Measurements from ENCODE around the gene HLCS.
"Not testable (repeated sequence)": the region's sequence is repeated elsewhere in the genome, so short reads cannot be mapped to it uniquely, and the experiment has no call there.

Gene HLCS

DNA sequence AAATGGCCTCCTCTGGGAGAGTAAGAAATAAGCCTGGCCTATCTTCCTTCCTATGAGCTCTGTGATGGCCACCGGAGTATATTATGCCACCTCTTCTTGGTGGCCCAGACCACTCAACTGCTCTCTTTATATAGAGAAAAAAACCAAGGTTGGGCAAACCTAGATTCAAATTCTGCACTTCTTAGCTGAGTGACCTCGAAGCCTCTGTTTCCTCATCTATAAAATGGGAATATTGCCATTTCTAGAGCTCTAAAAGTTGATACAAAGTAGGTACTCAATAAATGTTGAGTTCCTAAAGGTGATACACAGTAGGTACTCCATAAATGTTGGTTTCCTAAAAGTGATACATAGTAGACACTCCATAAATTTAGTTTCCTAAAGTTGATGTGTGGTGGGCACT lies 120.7 kb downstream of the HLCS start:
- no peak for DNase-seq

GRCh38 chr21:36845070-36845469 lies 121.4 kb downstream of the HLCS start:
- no peak for DNase-seq

GRCh38 chr21:36841866-36842265 lies 124.6 kb downstream of the HLCS start:
- no peak for DNase-seq

DNA sequence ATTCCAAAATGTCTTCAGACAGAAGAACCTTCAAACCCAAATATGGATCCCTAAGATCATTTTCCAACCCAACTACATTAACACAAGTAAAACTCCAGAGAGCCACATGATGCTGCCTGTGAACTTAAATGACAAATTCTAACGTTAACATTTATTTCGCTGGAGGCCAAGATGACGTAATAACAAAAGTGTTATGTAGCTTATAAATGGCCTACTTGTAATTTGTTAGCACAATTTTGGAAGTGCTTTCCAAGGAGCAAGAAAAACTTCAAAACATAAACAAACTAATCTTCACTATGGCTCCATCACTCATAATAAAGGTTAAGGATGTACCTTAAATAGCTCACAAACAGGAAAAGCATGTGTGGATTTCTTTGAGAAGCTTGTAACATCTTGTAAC lies 126.7 kb downstream of the HLCS start:
- DNase-seq = no peak

DNA sequence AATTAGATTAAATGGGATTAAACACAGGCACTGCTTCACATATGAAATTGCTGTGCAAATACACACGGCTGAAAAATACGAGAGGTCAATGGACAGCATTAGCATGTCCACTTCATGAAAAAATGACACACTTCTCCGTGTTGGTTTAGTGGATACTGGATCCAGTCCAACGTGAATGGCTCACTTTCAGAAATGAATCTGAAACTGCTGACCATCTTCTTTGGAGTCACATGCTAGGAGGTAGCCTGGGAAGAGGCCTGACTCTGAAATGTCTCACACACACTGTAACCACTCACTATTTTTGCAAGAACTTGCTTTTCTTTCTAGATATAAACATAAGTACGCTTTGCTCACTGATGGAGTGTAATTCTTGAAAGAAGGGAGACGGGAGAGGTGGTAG lies 127.3 kb downstream of the HLCS start:
- no peak for DNase-seq

- no peak for DNase-seq
Observed at GRCh38 chr21:36835383-36835795, 131.1 kb downstream of the HLCS start.

DNA sequence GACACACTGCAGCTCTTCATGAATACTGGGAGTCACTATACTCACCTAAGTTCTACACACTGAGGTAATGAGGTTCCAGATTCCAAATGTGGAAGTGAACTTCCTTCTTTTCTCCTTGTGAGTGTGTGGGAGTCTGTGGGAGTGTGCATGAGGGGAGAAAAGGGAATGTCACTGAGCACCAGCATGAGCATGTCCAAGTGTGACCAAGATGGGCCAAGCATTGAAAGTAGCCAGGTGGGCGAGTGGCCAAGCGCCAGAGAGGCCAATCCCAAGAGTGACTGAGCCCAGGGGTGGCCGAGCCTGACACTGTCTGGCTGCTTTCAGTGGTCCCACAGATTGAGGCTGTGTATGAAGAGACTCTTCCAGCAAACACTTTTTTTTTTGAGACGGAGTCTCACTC lies 132.3 kb downstream of the HLCS start:
- DNase-seq = no peak

DNA sequence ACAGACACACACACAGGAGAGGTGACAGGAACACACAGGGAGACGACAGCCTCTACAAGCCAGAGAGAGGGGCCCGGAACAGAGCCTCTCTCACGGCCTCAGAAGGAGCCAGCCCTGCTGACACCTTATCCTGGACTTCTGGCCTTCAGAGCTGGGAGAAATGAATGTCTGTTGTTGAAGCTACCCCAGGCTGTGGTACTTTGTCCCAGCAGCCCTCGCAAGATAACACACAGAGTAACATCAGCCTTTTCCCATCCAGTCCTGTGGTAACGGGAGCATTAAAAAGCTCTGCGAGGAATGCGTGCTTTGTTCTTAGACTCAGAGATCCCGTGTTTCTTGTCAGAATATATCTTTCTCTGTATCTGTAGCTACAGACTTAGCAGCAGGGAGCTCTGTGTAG lies 136.4 kb downstream of the HLCS start:
- no peak for DNase-seq

DNA sequence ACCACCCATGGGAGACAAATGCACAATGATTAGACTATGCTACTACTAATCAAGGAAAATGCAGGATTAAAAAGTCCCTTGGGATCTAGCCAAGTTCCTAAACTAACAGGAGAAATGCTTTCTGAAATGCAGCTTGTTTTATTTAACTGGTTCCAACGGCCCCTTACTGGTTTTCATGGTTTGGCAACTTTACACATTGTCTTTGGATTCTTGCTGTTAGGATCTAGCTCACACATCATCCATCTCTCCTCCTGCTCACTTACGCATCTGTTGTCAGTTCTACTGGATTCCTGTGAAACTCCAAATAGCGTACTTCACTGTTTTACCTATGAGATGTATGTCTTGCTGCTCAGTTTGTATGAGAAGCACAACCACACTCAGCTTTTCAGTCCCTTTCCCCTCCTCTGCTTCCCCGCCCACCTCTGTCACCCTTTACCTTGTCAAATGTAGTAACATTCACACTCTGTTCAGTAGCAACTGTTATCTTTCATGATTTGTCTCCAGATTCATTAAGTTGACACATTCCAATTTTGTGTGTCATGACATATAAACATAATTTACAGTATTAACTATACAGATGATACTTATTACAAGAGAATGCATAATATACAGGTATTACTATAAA lies 137.5 kb downstream of the HLCS start:
- no peak for DNase-seq

- no peak for DNase-seq
Observed at GRCh38 chr21:36828208-36828607, 138.3 kb downstream of the HLCS start.

DNA sequence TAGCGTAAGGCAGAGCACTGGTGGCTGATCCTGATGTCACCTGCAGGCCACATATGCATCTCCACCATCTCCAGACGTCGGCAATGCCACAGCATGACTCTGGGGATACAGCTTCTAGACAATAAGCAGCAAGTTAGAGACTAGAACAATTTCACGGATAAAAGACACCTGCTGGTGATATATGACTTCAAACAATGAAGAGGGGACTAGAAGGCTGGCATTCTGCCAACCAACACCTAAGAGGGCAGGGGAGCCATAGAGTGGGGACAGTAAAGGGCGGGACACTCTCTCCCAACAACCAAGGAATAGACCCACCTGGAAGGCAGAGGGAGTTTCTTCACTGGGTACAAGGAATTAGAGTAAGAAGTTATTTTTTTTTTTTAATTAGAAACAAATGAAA lies 140.8 kb downstream of the HLCS start:
- DNase-seq = no peak

- DNase-seq = no peak
Observed at GRCh38 chr21:36821032-36821299, 145.5 kb downstream of the HLCS start.

GRCh38 chr21:36820176-36821031 lies 146.1 kb downstream of the HLCS start:
- no peak for DNase-seq

- DNase-seq = no peak
Observed at GRCh38 chr21:36817732-36818450, 148.6 kb downstream of the HLCS start.

DNA sequence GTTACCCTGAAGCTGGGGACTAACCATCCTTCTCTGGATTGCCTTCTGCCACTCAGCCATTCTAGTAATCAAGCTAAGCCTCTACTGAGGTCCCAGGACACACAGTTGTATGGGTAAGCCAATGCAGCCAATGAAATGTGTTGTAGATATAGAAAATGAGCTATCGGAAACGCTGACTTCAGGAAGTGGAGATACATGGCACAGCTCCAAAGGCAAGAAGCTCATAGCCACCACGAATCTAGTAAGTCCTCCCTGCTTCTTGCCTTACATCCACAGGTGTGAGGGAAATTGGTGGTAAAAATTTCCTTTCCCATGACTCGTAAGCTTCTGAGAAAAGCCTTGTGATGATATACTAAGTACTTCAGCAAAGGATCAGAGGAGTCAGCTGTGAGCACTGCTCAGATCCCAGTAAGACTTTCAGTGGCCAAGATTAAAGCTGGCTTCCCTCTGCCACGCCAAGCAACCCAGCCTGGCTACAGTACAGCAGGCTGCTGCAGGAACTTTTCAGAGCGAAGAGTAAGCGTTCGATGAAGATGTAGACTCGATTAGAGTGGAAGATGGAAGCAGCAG lies 149.8 kb downstream of the HLCS start:
- no peak for DNase-seq

- DNase-seq = not testable (repeated sequence)
Observed at GRCh38 chr21:36816026-36816425, 150.4 kb downstream of the HLCS start.

- DNase-seq = no peak
Observed at GRCh38 chr21:36815284-36815683, 151.2 kb downstream of the HLCS start.

- no peak for DNase-seq
Observed at GRCh38 chr21:36813052-36813451, 153.4 kb downstream of the HLCS start.

- DNase-seq = no peak
Observed at GRCh38 chr21:36811762-36812161, 154.7 kb downstream of the HLCS start.

DNA sequence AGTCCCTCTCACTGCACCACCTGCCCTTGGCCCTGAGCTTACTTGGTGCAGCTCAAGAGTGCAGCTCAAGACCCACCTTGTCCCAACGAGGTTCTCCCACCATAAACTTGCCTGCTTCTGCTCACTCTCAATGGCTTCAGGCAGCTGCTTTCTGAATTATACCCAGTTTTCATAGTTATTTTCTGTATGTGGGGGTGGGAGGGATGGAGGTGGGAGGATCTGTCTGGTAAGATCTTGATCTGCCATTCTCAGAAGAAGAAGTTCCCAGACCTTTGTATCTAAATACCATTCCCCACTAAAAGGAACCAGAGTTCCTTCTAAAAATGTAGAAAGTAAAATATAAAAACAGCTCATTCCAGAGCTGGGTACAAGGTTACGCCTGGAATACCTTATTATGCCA lies 156.0 kb downstream of the HLCS start:
- DNase-seq = no peak

DNA sequence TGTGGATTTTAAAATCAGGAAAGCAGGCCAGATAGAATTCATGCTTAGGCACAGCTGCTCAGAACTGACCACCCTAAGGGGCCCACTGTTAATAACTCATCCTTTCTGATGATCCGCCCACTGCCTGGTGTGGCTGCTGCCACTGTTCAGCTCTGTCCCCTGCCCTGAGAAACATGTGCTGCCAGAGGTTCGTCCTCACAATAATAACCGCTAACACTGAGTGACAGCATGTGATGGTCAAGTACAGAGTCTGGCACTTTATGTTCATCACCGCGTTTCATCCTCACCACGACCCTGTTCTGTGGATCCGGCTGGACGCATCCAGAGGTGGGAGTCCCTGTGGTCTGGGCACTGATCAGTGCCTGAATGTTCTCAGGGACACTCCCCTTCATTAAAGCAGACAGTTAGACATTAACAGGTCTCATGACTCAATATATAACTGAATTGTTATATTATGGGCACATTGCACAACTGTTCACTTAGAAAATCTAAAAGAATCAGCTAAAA lies 159.0 kb downstream of the HLCS start:
- no peak for DNase-seq

GRCh38 chr21:36806103-36806502 lies 160.4 kb downstream of the HLCS start:
- no peak for DNase-seq

DNA sequence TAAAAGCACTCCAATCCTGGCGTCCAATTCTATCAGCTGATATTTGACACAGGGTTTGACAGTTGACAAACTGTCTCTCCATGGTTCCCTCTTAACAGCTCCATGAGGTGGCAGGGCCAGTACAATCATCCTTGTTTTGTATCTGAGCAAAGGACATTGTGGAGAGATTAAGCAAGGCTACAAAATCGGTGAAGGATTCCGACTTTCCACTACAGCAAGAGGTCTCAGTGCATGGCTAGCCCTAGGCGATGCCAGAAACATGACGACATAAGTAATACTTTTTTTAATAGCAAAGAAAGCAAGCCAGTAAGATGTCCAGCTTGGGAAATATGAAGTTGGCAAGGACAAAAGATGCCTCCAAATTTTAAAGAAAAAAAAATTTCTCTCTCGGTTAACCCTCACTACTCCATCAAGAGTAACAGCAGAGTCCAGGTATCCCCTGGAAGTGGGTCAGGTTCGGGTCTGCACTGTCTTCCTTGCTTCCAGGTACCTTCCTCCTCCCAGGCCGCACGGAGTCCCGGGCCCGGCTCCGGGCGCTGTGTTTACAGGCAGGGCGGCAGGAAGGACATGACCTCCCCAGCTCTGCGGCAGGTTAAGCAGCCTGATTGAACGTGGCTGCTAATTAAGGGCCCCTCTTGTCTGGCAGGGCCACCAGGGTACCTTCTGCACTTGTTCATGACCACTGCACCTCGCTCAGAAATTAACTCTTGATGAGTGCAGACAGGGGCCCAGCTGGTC lies 161.4 kb downstream of the HLCS start:
- no peak for DNase-seq

Data from NK-92 treated with Interleukin-12 subunit alpha and Interleukin-12 subunit beta, amount 100 ng/mL, for 24 hours (cell line).